Immature natural killer cell (primary cell): ENCODE data around the gene DDX11. TPM values are rescaled to one million over a fixed set of nuclear protein-coding genes. Genes with fewer than 3 reads are reported as not detected.
"Not testable (repeated sequence)": the region's sequence is repeated elsewhere in the genome, so short reads cannot be mapped to it uniquely, and the experiment has no call there.

Source experiments
- DNase-seq, 3 donors: peaks; one replicate each; pipeline ENCODE4 v3.0.0; 2022; ENCODE audit warnings: mixed read lengths in 1 of 3
- H3K27ac Mint-ChIP-seq, 6 donors: one replicate each; pipeline ENCODE4 v1.8.0; 2020; ENCODE audit warnings: mixed read lengths in 6 of 6, mild to moderate bottlenecking in 5 of 6, inconsistent platforms in 4 of 6, moderate library complexity in 3 of 6
- H3K27me3 Mint-ChIP-seq, 3 donors: one replicate each; pipeline ENCODE4 v1.8.0; 2020 to 2021; ENCODE audit warnings: low read depth in 3 of 3, mild to moderate bottlenecking in 3 of 3, mixed read lengths in 3 of 3, moderate library complexity in 3 of 3, inconsistent platforms in 1 of 3
- H3K36me3 Mint-ChIP-seq, 3 donors: one replicate each; pipeline ENCODE4 v1.8.0; 2020; ENCODE audit warnings: mixed read lengths in 3 of 3, inconsistent platforms in 2 of 3, mild to moderate bottlenecking in 2 of 3
- H3K4me1 Mint-ChIP-seq, 2 donors: one replicate each; pipeline ENCODE4 v1.8.0; 2020; ENCODE audit warnings: inconsistent platforms in 2 of 2, mild to moderate bottlenecking in 2 of 2, mixed read lengths in 2 of 2, moderate library complexity in 1 of 2
- H3K4me3 Mint-ChIP-seq, 5 donors: one replicate each; pipeline ENCODE4 v1.8.0; 2020; ENCODE audit warnings: mild to moderate bottlenecking in 5 of 5, mixed read lengths in 5 of 5, inconsistent platforms in 3 of 5, moderate library complexity in 3 of 5
- H3K9me3 Mint-ChIP-seq, 6 donors: one replicate each; pipeline ENCODE4 v1.8.0; 2020; ENCODE audit warnings: mild to moderate bottlenecking in 6 of 6, mixed read lengths in 6 of 6, inconsistent platforms in 4 of 6, moderate library complexity in 3 of 6
- polyA plus RNA-seq, 3 donors: library from polyadenylated mRNA; unstranded; fragments of 300-500 nt; fragmentation: Illumina TruSeq; gene quantifications; one replicate each; pipeline ENCODE4 v1.2.3, GENCODE V29; 2021

The DDX11 gene
- polyA plus RNA-seq, result 10 to 100 TPM in 1 of 3 donors, 1 to 10 TPM in 1, not detected in 1; 5.4 to 14.7 TPM

DNA sequence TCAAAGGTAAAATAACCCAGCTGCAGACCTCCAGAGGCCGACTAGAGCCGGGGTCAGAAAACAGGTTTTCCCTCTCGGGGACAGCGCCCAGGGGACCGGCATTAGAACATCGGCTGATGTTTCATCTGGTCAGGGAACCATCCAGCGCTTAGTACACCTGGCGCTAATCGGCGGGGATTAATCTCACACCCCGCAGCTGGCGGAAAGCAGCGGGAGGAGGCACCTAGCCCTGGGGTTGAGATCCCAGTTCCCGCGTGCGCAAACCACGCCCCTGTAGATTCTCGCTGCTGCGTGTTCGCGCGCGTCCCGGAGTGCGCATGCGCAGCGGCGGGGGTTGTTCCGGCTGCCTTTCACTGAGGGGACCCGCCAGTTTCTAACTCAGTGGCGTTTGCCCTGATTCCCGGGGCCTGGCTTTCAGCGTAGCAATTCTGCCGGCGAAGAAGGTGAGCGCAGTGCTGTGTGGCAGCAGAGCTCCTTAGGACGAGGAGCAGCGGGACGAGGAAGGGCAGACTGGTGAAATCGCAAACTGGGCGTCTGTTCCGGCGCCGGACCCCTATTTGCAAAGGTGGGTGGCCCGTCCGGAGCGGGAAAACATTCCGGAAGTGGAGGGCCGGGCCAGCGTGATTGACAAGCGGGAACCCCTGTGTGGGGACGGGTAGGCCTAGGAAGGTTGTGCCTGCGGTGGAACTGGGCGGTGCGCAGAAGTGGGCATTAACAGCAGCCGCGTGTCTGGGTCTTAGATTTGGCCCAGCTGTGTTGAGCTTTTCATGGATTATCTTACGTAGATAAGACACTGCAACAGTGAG, at the start of gene DDX11:
Gene DDX11 (plus strand): TSS at position 334 of the 806 bp plus-strand sequence. CDS start 4,534 bp downstream, outside the sequence.
- H3K9me3 Mint-ChIP-seq, H3K36me3 Mint-ChIP-seq: not testable (repeated sequence)

DNA sequence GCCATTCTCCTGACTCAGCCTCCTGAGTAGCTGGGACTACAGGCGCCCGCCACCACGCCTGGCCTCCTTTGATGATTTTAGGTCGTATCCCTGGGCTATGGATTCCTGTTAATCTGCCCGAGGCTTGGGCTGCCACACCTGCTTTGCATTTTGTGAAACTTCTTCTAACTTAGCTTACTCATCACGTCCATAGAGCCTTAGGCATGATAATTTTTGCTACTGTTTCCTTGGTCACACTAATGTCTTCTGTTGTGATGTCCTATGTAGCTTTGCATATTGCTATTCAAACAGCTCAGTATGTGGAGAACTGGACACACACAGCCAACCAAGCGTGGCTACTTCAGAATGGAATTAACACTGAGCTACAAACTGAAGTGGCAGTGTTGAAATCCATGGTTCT, 47.5 kb upstream of the DDX11 start:
- H3K9me3 Mint-ChIP-seq, result no peaks in the 10 kb centered on the region
- no peaks in the 10 kb centered on the region for H3K4me1 Mint-ChIP-seq
- no peak overlapping the region for H3K4me3 Mint-ChIP-seq
- H3K27ac Mint-ChIP-seq, result no peak overlapping the region
- peaks cover 0 to 3% (median 0%) of the 10 kb centered on the region in 3 donors for H3K27me3 Mint-ChIP-seq
- no peak for DNase-seq
- H3K36me3 Mint-ChIP-seq, result no peaks in the 10 kb centered on the region

More for the DNA sequence above, at the start of gene DDX11:
- H3K4me1 Mint-ChIP-seq, result peaks cover 20 to 32% of the 10 kb centered on the region in 2 donors
- peak within 1 kb of the TSS; percentile 91 to 97 (median 95) for H3K27ac Mint-ChIP-seq
- H3K4me3 Mint-ChIP-seq, result peak within 1 kb of the TSS; percentile 94 to 99 (median 98)
- DNase-seq, result peak; percentile 94 to 95 (median 94)
- not testable (repeated sequence) for H3K27me3 Mint-ChIP-seq

DNA sequence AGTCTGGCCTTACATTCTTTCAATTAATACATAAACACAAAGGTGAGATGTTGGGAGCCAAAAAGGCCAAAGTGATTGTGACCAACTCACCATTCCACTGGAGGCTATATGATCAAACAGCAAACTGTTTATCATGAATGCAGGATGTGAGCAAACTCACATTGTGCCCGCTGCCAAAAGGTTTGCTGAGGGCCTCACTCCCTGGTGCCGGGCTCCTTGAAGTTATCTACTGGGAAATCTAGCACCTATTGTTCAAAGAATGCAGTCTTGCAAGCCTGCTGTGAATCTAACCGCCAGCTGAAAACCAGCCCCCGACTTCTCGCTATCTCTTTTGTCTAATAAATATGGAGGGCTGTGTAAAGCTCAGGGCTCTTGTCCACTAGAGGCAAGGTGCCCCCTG, 46.7 kb upstream of the DDX11 start:
- not testable (repeated sequence) for H3K27ac Mint-ChIP-seq, H3K4me1 Mint-ChIP-seq, H3K9me3 Mint-ChIP-seq

DNA sequence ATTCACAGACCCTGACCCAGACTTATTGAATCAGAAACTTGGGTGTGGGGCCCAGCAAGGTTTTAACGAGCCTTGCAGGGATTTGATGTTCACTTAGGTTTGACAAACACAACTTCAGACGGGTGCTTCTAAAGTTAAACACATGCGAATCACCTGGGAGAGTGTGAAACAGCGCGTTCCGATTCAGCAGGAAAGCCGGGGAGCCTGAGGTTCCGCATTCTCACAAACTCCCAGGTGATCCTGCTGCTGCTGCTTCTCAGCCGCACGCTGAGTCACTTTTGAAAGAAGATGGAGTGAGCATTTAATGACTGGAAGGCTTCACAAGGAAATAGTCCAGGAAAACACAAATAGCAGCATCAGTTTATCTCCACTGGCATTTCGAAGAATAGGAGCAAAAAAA, 44.2 kb upstream of the DDX11 start:
- Mint-ChIP-seq H3K4me1 (no peaks in the 10 kb centered on the region), H3K9me3 (no peaks in the 10 kb centered on the region), H3K4me3 (no peak overlapping the region), H3K27me3 (peaks cover 0 to 5% (median 0%) of the 10 kb centered on the region in 3 donors), H3K27ac (no peak overlapping the region), H3K36me3 (no peaks in the 10 kb centered on the region)
- no peak for DNase-seq

More for the DNA sequence above, 46.7 kb upstream of the DDX11 start:
- not testable (repeated sequence) for H3K36me3 Mint-ChIP-seq, H3K4me3 Mint-ChIP-seq, DNase-seq, H3K27me3 Mint-ChIP-seq

DNA sequence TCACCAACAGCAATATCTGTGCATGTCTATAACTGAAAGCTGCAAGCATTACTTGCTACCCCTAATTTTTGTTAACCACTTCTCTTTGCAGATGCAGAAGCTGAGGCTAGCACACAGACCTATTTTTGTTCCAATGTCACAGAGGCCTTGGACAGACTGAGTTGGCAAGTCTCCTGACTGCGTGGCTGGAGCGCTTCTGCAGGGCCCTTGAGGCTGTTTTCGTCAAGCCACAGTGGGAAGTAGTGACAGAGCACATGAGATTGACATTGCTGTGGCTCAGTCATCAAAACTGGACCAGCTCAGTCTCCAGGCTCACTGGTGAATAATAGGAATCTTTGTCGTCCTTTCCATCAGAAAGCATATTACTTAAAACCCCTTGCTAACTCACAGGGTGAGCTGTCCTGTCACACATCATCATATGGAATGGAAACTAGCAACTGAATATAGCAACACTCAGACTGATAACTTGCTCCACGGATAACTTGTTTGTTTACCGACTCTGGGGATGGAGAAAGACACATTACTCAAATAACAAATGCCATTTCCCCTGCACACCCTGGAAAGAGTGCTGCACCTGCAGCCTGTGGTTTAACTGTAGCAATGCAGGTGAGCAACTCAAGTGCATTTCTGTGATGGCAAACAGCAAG, 43.6 kb upstream of the DDX11 start:
- Mint-ChIP-seq H3K36me3 (no peaks in the 10 kb centered on the region), H3K9me3 (no peaks in the 10 kb centered on the region), H3K4me1 (no peaks in the 10 kb centered on the region), H3K27me3 (peaks cover 0 to 5% (median 0%) of the 10 kb centered on the region in 3 donors), H3K27ac (no peak overlapping the region), H3K4me3 (no peak overlapping the region)
- DNase-seq, result no peak

DNA sequence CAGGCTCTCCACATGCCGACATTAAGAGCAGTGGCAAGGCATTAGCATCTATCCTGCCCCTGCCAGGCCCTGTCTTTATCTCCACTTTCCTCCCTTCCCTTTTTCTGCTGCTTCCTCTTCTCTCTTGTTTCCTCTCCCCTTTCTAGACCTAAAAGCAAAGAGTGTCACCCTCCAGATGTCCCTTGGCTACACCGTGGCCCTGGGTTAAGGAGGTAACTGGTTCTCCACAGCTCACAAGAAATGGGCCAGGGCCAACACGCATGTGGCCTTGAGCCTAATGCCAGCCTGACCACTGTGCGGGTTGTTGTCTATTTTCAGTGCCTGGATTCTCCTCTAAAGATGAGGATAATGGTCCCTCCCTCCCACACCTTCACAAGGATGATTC, 41.7 kb upstream of the DDX11 start:
- no peaks in the 10 kb centered on the region for H3K4me1 Mint-ChIP-seq

DNA sequence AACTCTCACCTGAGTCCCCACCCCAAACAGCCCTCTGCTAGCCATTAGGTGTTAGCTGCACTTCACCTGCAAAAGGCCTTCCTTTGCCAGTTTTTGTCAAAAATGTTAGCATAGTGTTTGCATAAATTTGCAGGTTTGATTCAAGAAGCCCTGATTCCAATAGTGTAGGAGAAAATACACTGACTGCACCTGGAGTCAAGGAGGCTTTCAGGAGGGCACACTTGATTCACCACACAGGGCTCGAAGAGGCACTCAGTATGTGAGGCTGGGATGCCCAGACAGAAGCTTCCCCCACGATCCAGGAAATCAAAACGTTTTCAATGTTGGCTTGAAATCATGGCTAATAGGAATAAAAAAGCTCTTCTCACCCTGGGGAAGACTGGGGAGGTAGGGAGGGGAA, 40.5 kb upstream of the DDX11 start:
- Mint-ChIP-seq H3K4me3 (no peak overlapping the region), H3K27ac (no peak overlapping the region), H3K9me3 (peaks cover 0 to 2% (median 0%) of the 10 kb centered on the region in 6 donors), H3K27me3 (peaks cover 0 to 8% (median 3%) of the 10 kb centered on the region in 3 donors), H3K36me3 (no peaks in the 10 kb centered on the region), H3K4me1 (no peaks in the 10 kb centered on the region)
- DNase-seq, result no peak

More for the DNA sequence above, 41.7 kb upstream of the DDX11 start:
- Mint-ChIP-seq H3K9me3 (peaks cover 0 to 2% (median 0%) of the 10 kb centered on the region in 6 donors), H3K27me3 (peaks cover 0 to 8% (median 0%) of the 10 kb centered on the region in 3 donors), H3K36me3 (no peaks in the 10 kb centered on the region), H3K4me3 (no peak overlapping the region), H3K27ac (peak overlapping the region in 1 of 6 donors; percentile 57)
- DNase-seq, result no peak

DNA sequence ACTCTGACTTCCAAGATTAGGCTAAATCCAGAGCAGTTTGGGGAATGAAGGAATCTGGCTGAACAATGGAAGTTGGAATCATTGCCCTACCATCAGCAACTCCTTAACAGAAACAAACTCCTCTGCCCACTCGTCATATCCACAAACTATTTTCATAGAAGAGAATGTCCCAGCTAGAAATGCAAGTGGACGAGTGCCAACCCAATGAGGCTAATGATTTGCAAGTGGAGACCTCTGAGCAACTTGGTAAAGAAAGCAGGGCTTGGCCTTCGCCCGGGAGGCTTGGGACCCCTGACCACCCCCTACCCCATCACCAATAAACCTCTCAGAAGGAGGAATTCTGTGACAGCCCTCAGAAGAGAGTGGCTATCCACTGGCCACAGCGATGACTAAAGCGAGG, 40.0 kb upstream of the DDX11 start:
- DNase-seq, result no peak
- Mint-ChIP-seq H3K4me1 (no peaks in the 10 kb centered on the region), H3K9me3 (peaks cover 0 to 2% (median 0%) of the 10 kb centered on the region in 6 donors), H3K27me3 (peaks cover 0 to 8% (median 5%) of the 10 kb centered on the region in 3 donors), H3K4me3 (no peak overlapping the region), H3K27ac (no peak overlapping the region), H3K36me3 (no peaks in the 10 kb centered on the region)

DNA sequence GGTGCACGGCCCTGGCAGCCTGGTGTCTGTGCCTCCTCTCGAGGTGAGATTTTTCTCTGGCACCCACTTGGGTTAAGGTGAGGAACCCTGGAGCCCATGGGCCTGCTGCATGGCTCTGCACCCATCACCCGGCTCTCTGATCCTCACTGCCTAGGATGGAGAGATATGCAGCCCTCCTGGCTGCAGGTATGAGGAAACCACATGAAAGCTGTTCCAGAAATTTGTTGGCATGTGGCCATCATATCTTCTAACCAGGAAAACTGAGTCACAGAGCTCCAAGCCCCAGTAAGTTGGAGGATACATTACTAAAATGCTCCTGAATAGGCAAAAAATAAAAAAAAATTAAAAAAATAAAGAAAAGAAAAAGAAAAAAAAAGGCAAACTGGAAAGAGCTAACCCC, 39.3 kb upstream of the DDX11 start:
- H3K4me1 Mint-ChIP-seq, result no peaks in the 10 kb centered on the region
- peaks cover 0 to 2% (median 0%) of the 10 kb centered on the region in 6 donors for H3K9me3 Mint-ChIP-seq
- H3K4me3 Mint-ChIP-seq, result no peak overlapping the region
- H3K36me3 Mint-ChIP-seq, result no peaks in the 10 kb centered on the region
- peaks cover 0 to 8% (median 5%) of the 10 kb centered on the region in 3 donors for H3K27me3 Mint-ChIP-seq
- no peak for DNase-seq
- no peak overlapping the region for H3K27ac Mint-ChIP-seq

DNA sequence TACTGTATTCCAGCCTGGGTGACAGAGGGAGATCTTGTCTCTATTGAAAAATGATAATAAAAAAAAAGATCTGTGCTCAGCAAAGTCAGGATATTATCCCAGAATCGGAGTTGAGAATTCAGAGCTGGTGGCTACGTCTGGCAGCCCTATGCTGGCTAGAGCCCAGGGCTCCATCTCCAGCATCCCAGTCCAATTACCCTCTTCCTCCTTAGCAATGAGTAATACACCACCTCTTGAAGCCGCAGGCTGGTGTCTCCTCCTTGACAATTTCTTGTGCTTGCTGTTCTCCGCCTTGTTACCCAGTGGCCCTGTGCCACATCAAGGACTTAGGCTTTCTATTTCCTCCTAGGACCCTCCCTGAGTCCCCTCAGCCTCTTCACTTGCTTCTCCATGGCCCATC, 38.4 kb upstream of the DDX11 start:
- no peak overlapping the region for H3K27ac Mint-ChIP-seq
- DNase-seq, result no peak
- H3K4me1 Mint-ChIP-seq, result no peaks in the 10 kb centered on the region
- H3K9me3 Mint-ChIP-seq, result peaks cover 0 to 2% (median 0%) of the 10 kb centered on the region in 6 donors
- peaks cover 0 to 8% (median 5%) of the 10 kb centered on the region in 3 donors for H3K27me3 Mint-ChIP-seq
- H3K4me3 Mint-ChIP-seq, result no peak overlapping the region
- no peaks in the 10 kb centered on the region for H3K36me3 Mint-ChIP-seq

DNA sequence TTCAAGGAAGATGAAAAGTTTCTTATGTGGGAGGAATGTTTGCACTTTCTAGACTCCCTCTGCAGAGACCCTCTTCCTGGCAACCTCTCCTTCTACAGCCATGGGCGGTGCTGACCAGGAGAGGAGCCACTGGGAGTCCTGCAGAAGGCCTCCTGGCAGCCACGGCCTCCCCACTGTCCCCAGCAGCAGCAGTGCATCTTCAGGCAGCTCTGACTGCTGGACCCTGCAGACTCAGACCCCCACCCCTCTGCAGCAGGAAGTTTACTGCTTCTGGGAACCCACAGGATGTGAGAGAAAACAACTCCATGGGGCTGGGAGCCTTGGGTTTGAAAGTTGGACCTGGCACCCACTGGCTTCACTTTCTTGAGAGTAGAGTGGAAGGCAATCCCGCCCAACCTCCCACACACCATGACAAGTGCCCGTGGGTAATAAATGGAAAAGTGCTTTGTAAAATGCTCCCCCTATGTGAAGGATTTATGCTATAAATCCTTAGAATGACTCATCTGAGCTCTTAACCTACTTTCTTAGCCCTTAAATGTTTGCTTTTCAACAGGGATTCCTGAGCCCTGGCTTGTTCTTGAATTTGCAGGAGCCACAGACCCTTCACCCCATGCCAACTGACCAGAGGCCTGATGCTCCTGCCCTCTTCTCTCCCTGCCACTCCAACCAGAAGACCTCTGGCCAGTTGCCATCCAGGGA, 37.5 kb upstream of the DDX11 start:
- H3K4me1 Mint-ChIP-seq, result no peaks in the 10 kb centered on the region
- H3K27me3 Mint-ChIP-seq, result peaks cover 0 to 8% (median 5%) of the 10 kb centered on the region in 3 donors
- no peak overlapping the region for H3K4me3 Mint-ChIP-seq
- no peaks in the 10 kb centered on the region for H3K36me3 Mint-ChIP-seq
- no peak overlapping the region for H3K27ac Mint-ChIP-seq
- DNase-seq, result no peak
- peaks cover 0 to 2% (median 0%) of the 10 kb centered on the region in 6 donors for H3K9me3 Mint-ChIP-seq

DNA sequence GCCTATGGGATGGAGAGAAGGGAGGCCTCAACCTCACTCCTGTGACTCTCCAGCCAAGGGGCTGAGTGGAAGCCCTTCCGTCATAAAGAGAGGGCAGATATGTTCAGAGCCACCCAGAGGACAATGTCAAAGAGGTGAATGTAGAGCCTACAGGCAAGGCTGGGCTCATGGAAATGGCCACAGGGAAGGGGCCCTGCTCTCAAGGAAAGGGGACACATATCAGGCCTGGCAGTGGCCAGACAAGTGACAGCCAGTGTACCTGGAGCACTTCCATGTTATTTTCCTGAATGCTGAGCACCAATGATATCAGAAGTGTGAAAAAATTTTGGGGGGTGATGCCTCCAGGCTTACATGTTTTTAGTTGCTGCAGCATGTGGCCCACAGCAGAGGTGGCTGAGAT, 36.6 kb upstream of the DDX11 start:
- DNase-seq, result no peak
- Mint-ChIP-seq H3K27me3 (peaks cover 0 to 5% (median 5%) of the 10 kb centered on the region in 3 donors), H3K4me1 (no peaks in the 10 kb centered on the region), H3K9me3 (peaks cover 0 to 2% (median 0%) of the 10 kb centered on the region in 6 donors), H3K4me3 (no peak overlapping the region), H3K36me3 (no peaks in the 10 kb centered on the region), H3K27ac (no peak overlapping the region)

DNA sequence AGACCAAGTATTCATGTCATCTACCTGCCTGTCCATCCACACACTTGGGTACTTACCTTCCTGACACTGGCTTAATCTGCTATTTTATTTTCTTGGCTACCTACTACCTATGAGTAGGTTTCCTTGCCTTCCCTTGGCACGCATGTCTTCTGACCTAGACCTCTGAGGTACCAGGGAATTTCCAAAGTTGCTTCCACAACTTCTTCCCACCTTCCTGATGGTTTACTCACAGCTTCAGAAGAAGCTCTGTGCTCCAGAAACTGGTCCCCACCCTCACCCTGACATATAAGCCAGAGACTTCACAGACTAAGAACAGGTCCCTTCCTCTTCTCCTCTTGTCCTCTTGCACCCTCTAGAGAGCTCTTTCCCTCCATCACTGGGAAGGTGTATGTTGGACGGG, 35.7 kb upstream of the DDX11 start:
- DNase-seq, result no peak
- no peaks in the 10 kb centered on the region for H3K36me3 Mint-ChIP-seq
- no peak overlapping the region for H3K27ac Mint-ChIP-seq
- H3K27me3 Mint-ChIP-seq, result peaks cover 0 to 5% (median 3%) of the 10 kb centered on the region in 3 donors
- no peaks in the 10 kb centered on the region for H3K4me1 Mint-ChIP-seq
- no peak overlapping the region for H3K4me3 Mint-ChIP-seq
- peaks cover 0 to 2% (median 0%) of the 10 kb centered on the region in 6 donors for H3K9me3 Mint-ChIP-seq
